Adipocyte (in vitro differentiated cells): Measurements from ENCODE around the gene C5orf58.

Experiments used
- DNase-seq: peaks from one replicate; pipeline ENCODE4 v3.0.0-alpha.2; 2015; ENCODE audit warnings: low read depth
- H3K27me3 ChIP-seq: replicated peaks from 2 replicates; pipeline ENCODE4 v1.7.0; 2013; ENCODE audit warnings: mild to moderate bottlenecking, low read length, moderate library complexity; ENCODE audit not compliant: control insufficient read depth, insufficient read depth
- H3K36me3 ChIP-seq: 2 replicates; pipeline ENCODE4 v1.7.0; 2013; ENCODE audit warnings: low read length, mild to moderate bottlenecking, moderate library complexity; ENCODE audit not compliant: control insufficient read depth, insufficient read depth, severe bottlenecking
- H3K4me1 ChIP-seq: 2 replicates; pipeline ENCODE4 v1.7.0; 2013; ENCODE audit warnings: mild to moderate bottlenecking, low read length, moderate library complexity; ENCODE audit not compliant: control insufficient read depth, insufficient read depth
- H3K4me3 ChIP-seq: 2 replicates; pipeline ENCODE4 v1.7.0; 2013; ENCODE audit warnings: mild to moderate bottlenecking, low read length, moderate library complexity
- H3K9ac ChIP-seq: 2 replicates; pipeline ENCODE4 v1.7.0; 2013; ENCODE audit warnings: mild to moderate bottlenecking, low read length, moderate library complexity
- H3K9me3 ChIP-seq: 2 replicates; pipeline ENCODE4 v1.7.0; 2013; ENCODE audit warnings: mild to moderate bottlenecking, low read length, moderate library complexity; ENCODE audit not compliant: control insufficient read depth

Gene C5orf58

DNA sequence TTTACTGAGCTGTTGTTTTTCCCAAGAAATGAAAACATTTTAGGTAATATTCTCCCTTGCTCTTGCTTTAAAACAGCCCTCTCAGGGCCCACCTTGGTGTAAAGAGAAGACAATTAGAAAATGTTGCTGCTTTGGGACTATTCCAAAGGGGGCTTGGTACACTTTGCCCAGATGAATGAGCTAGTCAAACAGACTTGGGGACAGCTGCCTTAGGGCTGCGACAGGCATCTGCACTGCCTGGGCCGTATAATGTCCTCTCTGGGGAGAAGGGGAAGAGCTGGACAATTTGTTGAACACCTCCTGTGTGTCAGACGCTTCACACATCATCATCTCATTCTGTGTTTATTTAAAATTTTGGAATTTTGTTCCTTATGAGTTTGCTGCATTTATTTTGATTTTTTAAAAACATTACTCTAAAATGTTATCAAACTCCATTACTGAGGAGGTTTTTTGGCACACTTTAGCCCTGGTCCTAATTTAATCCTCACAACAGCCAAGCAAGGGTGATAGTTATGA is 28.8 kb downstream of the C5orf58 start:
- Histone ChIP-seq H3K27me3 (peaks cover 23% of the 10 kb centered on the region), H3K36me3 (no peaks in the 10 kb centered on the region), H3K4me3 (no peak overlapping the region), H3K4me1 (peaks cover 11% of the 10 kb centered on the region), H3K9ac (no peak overlapping the region), H3K9me3 (no peaks in the 10 kb centered on the region)
- no peak for DNase-seq

- Histone ChIP-seq H3K36me3 (no peaks in the 10 kb centered on the region), H3K9me3 (no peaks in the 10 kb centered on the region), H3K4me1 (peaks cover 11% of the 10 kb centered on the region), H3K27me3 (peaks cover 18% of the 10 kb centered on the region), H3K4me3 (no peak overlapping the region), H3K9ac (no peak overlapping the region)
- DNase-seq: no peak
These were observed 29.6 kb downstream of the C5orf58 start for GRCh38 chr5:170262061-170263045.

- no peak overlapping the region for H3K9ac ChIP-seq
- no peak overlapping the region for H3K4me3 ChIP-seq
- peaks cover 11% of the 10 kb centered on the region for H3K4me1 ChIP-seq
- DNase-seq: no peak
- H3K36me3 ChIP-seq: no peaks in the 10 kb centered on the region
- peaks cover 21% of the 10 kb centered on the region for H3K27me3 ChIP-seq
- no peaks in the 10 kb centered on the region for H3K9me3 ChIP-seq
These were observed 31.1 kb downstream of the C5orf58 start for GRCh38 chr5:170263906-170264305.

DNA sequence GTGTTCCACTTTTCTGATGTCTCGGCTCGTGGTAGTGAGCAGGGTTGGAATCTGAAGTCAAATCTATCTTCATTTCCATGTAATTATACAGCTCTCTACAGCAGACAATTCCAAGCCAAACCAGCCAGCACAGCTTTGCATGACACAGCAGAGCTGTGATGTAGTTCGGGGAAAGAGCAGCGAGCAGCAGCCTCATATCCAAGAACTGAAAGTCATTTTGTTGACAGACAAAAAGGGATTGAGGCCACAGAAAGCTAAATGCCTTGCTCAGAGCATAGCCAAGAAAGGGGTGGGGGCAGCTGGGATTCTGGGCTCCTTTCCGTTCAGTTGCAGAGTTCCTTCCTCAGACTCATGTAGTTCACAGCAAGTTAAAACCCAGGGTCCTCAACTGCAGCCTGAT is 32.7 kb downstream of the C5orf58 start:
- H3K4me1 ChIP-seq: peaks cover 11% of the 10 kb centered on the region
- H3K9me3 ChIP-seq: no peaks in the 10 kb centered on the region
- peaks cover 13% of the 10 kb centered on the region for H3K27me3 ChIP-seq
- H3K9ac ChIP-seq: peak overlapping the region; percentile 57
- no peak overlapping the region for H3K4me3 ChIP-seq
- H3K36me3 ChIP-seq: no peaks in the 10 kb centered on the region
- DNase-seq: peak; percentile 17

GRCh38 chr5:170266570-170267381 is 34.0 kb downstream of the C5orf58 start:
- H3K9me3 ChIP-seq: no peaks in the 10 kb centered on the region
- H3K4me3 ChIP-seq: no peak overlapping the region
- no peak for DNase-seq
- H3K36me3 ChIP-seq: no peaks in the 10 kb centered on the region
- no peak overlapping the region for H3K9ac ChIP-seq
- H3K27me3 ChIP-seq: peaks cover 13% of the 10 kb centered on the region
- peaks cover 11% of the 10 kb centered on the region for H3K4me1 ChIP-seq

DNA sequence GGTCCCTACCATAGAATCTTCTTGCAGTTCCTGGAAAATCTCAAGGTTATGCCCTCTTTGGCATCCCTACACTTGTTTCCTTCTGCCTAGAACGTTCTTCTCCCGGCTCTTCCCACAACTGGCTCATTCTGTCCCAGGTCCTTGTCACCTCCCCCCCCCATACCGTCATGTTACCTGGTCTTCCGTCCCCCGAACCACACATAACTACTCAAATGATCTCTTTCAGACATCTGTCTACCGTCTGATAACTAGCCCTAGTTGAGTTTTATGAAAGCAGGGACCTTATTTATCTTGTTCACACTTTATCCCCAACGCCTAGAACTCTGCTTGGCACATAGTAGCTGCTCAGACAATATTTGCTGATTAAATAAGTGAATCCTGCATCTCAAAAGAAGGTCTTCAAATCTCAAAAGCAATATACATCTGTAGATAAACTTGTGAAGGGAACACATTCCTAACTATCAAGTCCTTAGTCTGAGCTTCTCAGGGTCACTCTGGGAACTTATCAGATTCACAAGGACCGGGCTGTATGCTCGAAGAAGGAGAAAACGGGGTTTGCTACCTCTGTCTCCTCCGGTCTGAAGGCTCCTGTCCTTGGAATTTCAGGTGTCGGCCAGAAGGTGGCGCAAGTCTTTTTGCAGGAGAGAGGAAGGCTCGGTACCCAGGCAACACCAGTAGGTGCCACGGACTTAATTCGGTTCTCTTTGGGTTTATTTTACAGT is 34.8 kb downstream of the C5orf58 start:
- peak; percentile 85 for DNase-seq
- no peak overlapping the region for H3K4me3 ChIP-seq
- peak overlapping the region; percentile 56 for H3K9ac ChIP-seq
- H3K4me1 ChIP-seq: peaks cover 11% of the 10 kb centered on the region
- H3K9me3 ChIP-seq: no peaks in the 10 kb centered on the region
- peaks cover 13% of the 10 kb centered on the region for H3K27me3 ChIP-seq
- H3K36me3 ChIP-seq: no peaks in the 10 kb centered on the region

- no peak for DNase-seq
These were observed 35.4 kb downstream of the C5orf58 start for GRCh38 chr5:170268153-170268689.

GRCh38 chr5:170268884-170269283 is 36.1 kb downstream of the C5orf58 start:
- H3K9ac ChIP-seq: no peak overlapping the region
- DNase-seq: no peak
- peaks cover 13% of the 10 kb centered on the region for H3K27me3 ChIP-seq
- H3K9me3 ChIP-seq: no peaks in the 10 kb centered on the region
- H3K4me1 ChIP-seq: peaks cover 11% of the 10 kb centered on the region
- H3K36me3 ChIP-seq: no peaks in the 10 kb centered on the region
- no peak overlapping the region for H3K4me3 ChIP-seq

More at GRCh38 chr5:170268153-170268689, 35.4 kb downstream of the C5orf58 start:
- peaks cover 13% of the 10 kb centered on the region for H3K27me3 ChIP-seq
- no peaks in the 10 kb centered on the region for H3K9me3 ChIP-seq
- peak overlapping the region; percentile 56 for H3K9ac ChIP-seq
- H3K4me1 ChIP-seq: peaks cover 11% of the 10 kb centered on the region
- no peaks in the 10 kb centered on the region for H3K36me3 ChIP-seq
- no peak overlapping the region for H3K4me3 ChIP-seq

- Histone ChIP-seq H3K9me3 (no peaks in the 10 kb centered on the region), H3K36me3 (no peaks in the 10 kb centered on the region), H3K27me3 (peaks cover 13% of the 10 kb centered on the region), H3K4me3 (no peak overlapping the region), H3K4me1 (peaks cover 11% of the 10 kb centered on the region), H3K9ac (no peak overlapping the region)
- DNase-seq: no peak
These were observed 36.8 kb downstream of the C5orf58 start for GRCh38 chr5:170269579-170269978.

DNA sequence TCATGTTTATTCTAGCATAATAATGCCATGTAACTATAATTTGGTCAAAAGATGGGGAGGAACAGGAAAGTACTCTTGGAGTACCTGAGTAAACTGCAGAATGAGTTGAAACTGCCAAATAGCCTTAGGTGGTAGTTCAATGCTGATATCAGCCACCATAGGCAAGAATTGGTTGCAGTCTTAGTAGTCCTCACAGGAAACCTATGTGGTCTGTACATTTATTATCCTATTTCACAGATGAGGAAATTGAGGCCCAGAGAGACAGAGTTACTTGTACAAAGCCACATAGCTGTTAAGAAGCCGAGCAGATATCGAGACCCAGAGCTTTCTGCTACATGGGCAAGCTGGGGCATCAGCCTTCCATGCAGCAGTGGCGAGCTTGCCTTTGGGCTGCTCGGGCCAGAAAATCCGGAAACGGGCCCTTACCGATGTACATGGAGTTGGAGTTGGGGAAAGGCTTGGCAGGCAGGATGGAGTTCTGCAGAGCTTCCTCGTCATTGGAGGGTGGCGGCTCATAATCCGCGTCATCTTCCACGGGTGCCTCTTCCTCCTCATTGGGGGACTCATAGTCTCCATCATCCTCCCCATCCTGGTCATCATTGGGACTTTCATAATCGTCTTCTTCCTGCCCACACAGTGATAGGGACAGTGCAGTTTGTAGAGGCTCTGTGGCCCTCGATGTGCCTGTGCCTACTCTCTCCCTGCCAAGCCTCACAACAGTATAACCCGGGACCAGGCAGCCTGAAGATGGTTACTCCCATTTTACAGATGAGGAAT is 37.7 kb downstream of the C5orf58 start:
- no peaks in the 10 kb centered on the region for H3K36me3 ChIP-seq
- H3K4me1 ChIP-seq: peaks cover 6% of the 10 kb centered on the region
- H3K9ac ChIP-seq: no peak overlapping the region
- H3K27me3 ChIP-seq: peaks cover 14% of the 10 kb centered on the region
- H3K4me3 ChIP-seq: no peak overlapping the region
- DNase-seq: no peak
- no peaks in the 10 kb centered on the region for H3K9me3 ChIP-seq
